Aorta (tissue), 5 donors: ENCODE data around the gene PLCB1. TPM values are rescaled to one million over a fixed set of nuclear protein-coding genes. Genes with fewer than 3 reads are reported as not detected.
A peak's percentile ranks its signal among the peaks of the same experiment; 100 is the strongest.

Source experiments
- ATAC-seq: fragments of 200-7000 bp; cut with Tn5 transposase; one replicate; pipeline ENCODE4 v1.9.1; 2022; ENCODE audit warnings: moderate library complexity; ENCODE audit not compliant: low FRiP score
- DNase-seq, 2 donors: peaks; one replicate each; pipeline ENCODE4 v3.0.0-alpha.2; 2020
- H3K27ac ChIP-seq, 2 donors: one replicate each; pipeline ENCODE4 v1.5.1; 2013; ENCODE audit warnings: low read length in 2 of 2, mild to moderate bottlenecking in 2 of 2, moderate library complexity in 2 of 2, control low read depth in 1 of 2, inconsistent platforms in 1 of 2, low read depth in 1 of 2
- H3K27me3 ChIP-seq, 2 donors: one replicate each; pipeline ENCODE4 v1.6.1; 2013; ENCODE audit warnings: control low read depth in 1 of 2, low read length in 1 of 2, mild to moderate bottlenecking in 1 of 2, moderate library complexity in 1 of 2; ENCODE audit not compliant: insufficient read depth in 2 of 2, control insufficient read depth in 1 of 2
- H3K36me3 ChIP-seq, 2 donors: one replicate each; pipeline ENCODE4 v1.6.1; 2013; ENCODE audit warnings: control low read depth in 1 of 2, low read length in 1 of 2, mild to moderate bottlenecking in 1 of 2; ENCODE audit not compliant: insufficient read depth in 2 of 2, control insufficient read depth in 1 of 2
- H3K4me1 ChIP-seq, 2 donors: one replicate each; pipeline ENCODE4 v1.6.1; 2013; ENCODE audit warnings: low read length in 2 of 2, control low read depth in 1 of 2, mild to moderate bottlenecking in 1 of 2, moderate library complexity in 1 of 2; ENCODE audit not compliant: insufficient read depth in 2 of 2, control insufficient read depth in 1 of 2
- H3K4me3 ChIP-seq, 2 donors: one replicate each; pipeline ENCODE4 v1.5.1; 2013; ENCODE audit warnings: low read length in 2 of 2, control low read depth in 1 of 2, mild to moderate bottlenecking in 1 of 2
- H3K9me3 ChIP-seq: one replicate; pipeline ENCODE4 v1.6.1; 2013; ENCODE audit warnings: mild to moderate bottlenecking, low read length; ENCODE audit not compliant: control insufficient read depth
- WGBS, 2 donors: extraction: QIAGEN DNeasy Blood & Tissue Kit; methylation state at CpG; one replicate each; pipeline ENCODE4 v1.1.7; 2013; 5-methylcytosine and 5-hydroxymethylcytosine counted together
- intact Hi-C, 2 donors: fragments of 100-400 bp; cut with DNase I; formaldehyde crosslinking; loops; one replicate each; pipeline versions ENCODE4 v1.14.2 to v1.15.0; 2022
- polyA plus RNA-seq, 2 donors: library from polyadenylated mRNA; stranded (reverse); fragments of 200-250 nt; gene quantifications; one replicate each; pipeline ENCODE4 v1.2.3, GENCODE V29; 2013
- total RNA-seq, 2 donors: library from RNA; stranded (reverse); fragmentation: NEBNext Ultra II Directional; extraction: Animal tissue kit (Norgen Biotek cat#: 25700); gene quantifications; one replicate each; pipeline ENCODE4 v1.2.1, GENCODE V29; 2021
- donor health status: healthy with polysubstance abuse.
- donor health status: Bipolar disorder and iron deficiency.
- donor health status: DM: no; HTN: no; CAD: no.
- donor health status: DM: no; HTN: no; CAD: no.
- donor health status: DM: yes; HTN: yes; CAD: no.

Gene PLCB1
- total and polyA plus RNA-seq, 4 donors = 1.4 to 35.0 (median 6.6) TPM

GRCh38 chr20:8126841-8127378, 5.2 kb upstream of the PLCB1 start:
- Histone ChIP-seq H3K4me3 (no peak overlapping the region), H3K27ac (no peak overlapping the region), H3K36me3 (no peaks in the 10 kb centered on the region), H3K27me3 (no peaks in the 10 kb centered on the region), H3K9me3 (no peaks in the 10 kb centered on the region), H3K4me1 (no peaks in the 10 kb centered on the region)
- ATAC-seq (no peak), DNase-seq (no peak)
- WGBS, 2 donors = 89 to 93% methylated on average over 1 of the region's 1 CpG
- intact Hi-C loops = no loop called here

- Histone ChIP-seq H3K36me3 (no peaks in the 10 kb centered on the region), H3K9me3 (no peaks in the 10 kb centered on the region), H3K4me3 (no peak overlapping the region), H3K4me1 (no peaks in the 10 kb centered on the region), H3K27me3 (no peaks in the 10 kb centered on the region), H3K27ac (no peak overlapping the region)
- intact Hi-C loops = no loop called here
- ATAC-seq (no peak), DNase-seq (no peak)
- WGBS, 2 donors = 61 to 70% methylated on average over 6 of the region's 6 CpGs
Measured at GRCh38 chr20:8127553-8128255, 4.4 kb upstream of the PLCB1 start.

GRCh38 chr20:8128291-8129060, 3.6 kb upstream of the PLCB1 start:
- 64 to 69% methylated on average over 5 of the region's 5 CpGs for WGBS, 2 donors
- DNase-seq (no peak), ATAC-seq (no peak)
- H3K9me3 ChIP-seq = no peaks in the 10 kb centered on the region
- no peaks in the 10 kb centered on the region for H3K36me3 ChIP-seq
- no peak overlapping the region for H3K4me3 ChIP-seq
- no peaks in the 10 kb centered on the region for H3K4me1 ChIP-seq
- no peak overlapping the region for H3K27ac ChIP-seq
- no peaks in the 10 kb centered on the region for H3K27me3 ChIP-seq
- intact Hi-C loops = no loop called here

GRCh38 chr20:8129211-8129976, 2.7 kb upstream of the PLCB1 start:
- no peak overlapping the region for H3K4me3 ChIP-seq
- intact Hi-C loops = no loop called here
- H3K4me1 ChIP-seq = no peaks in the 10 kb centered on the region
- no peaks in the 10 kb centered on the region for H3K27me3 ChIP-seq
- no peak overlapping the region for H3K27ac ChIP-seq
- no peaks in the 10 kb centered on the region for H3K36me3 ChIP-seq
- no peaks in the 10 kb centered on the region for H3K9me3 ChIP-seq
- DNase-seq = no peak
- 71 to 75% methylated on average over 6 of the region's 6 CpGs for WGBS, 2 donors
- no peak for ATAC-seq

- Histone ChIP-seq H3K4me3 (no peak overlapping the region), H3K27ac (no peak overlapping the region), H3K9me3 (no peaks in the 10 kb centered on the region), H3K4me1 (no peaks in the 10 kb centered on the region), H3K27me3 (no peaks in the 10 kb centered on the region), H3K36me3 (no peaks in the 10 kb centered on the region)
- intact Hi-C loops = loop anchor here (5.0 to 10.0 kb wide), 2 partner anchors 256 to 594 kb away; no protein-coding TSS in a partner anchor
- WGBS, 2 donors = 76 to 77% methylated on average over 8 of the region's 8 CpGs
- ATAC-seq (no peak), DNase-seq (no peak)
Measured at GRCh38 chr20:8130840-8131526, 1.1 kb upstream of the PLCB1 start.

GRCh38 chr20:8132484-8133309, 631 bp downstream of the PLCB1 start:
- peak; percentile 53 for ATAC-seq
- Histone ChIP-seq H3K9me3 (no peaks in the 10 kb centered on the region), H3K27ac (no peak overlapping the region)

GRCh38 chr20:8133310-8133768, 1.3 kb downstream of the PLCB1 start:
- ATAC-seq (no peak), DNase-seq (no peak)
- 59 to 68% methylated on average over 14 of the region's 14 CpGs for WGBS, 2 donors
- Histone ChIP-seq H3K27ac (no peak overlapping the region), H3K36me3 (no peaks in the 10 kb centered on the region), H3K9me3 (no peaks in the 10 kb centered on the region), H3K4me3 (no peak overlapping the region), H3K4me1 (no peaks in the 10 kb centered on the region), H3K27me3 (peaks cover 0 to 1% of the 10 kb centered on the region in 2 donors)
- intact Hi-C loops = loop anchor here (5.0 to 10.0 kb wide), 2 partner anchors 254 to 591 kb away; no protein-coding TSS in a partner anchor

More at GRCh38 chr20:8132484-8133309, 631 bp downstream of the PLCB1 start:
- Histone ChIP-seq H3K36me3 (no peaks in the 10 kb centered on the region), H3K27me3 (peaks cover 0 to 1% of the 10 kb centered on the region in 2 donors), H3K4me3 (peak overlapping the region; percentile 31), H3K4me1 (no peaks in the 10 kb centered on the region)
- WGBS, 2 donors = 3 to 4% methylated on average over 63 to 68 of the region's 68 CpGs
- intact Hi-C loops = loop anchor here (5.0 to 10.0 kb wide), 2 partner anchors 255 to 592 kb away; no protein-coding TSS in a partner anchor
- peak; percentile 51 to 78 for DNase-seq
